Forelimb muscle (tissue), 1 donor: Measurements from ENCODE around the gene NCF4. TPM values are rescaled to one million over a fixed set of nuclear protein-coding genes. Genes with fewer than 3 reads are reported as not detected.
A peak's percentile ranks its signal among the peaks of the same experiment; 100 is the strongest.

Experiments
- DNase-seq: peaks from one replicate; pipeline ENCODE4 v3.0.0-alpha.2; 2013; ENCODE audit warnings: low read depth
- polyA plus RNA-seq: library from polyadenylated mRNA; unstranded; fragments of 120-200 nt; gene quantifications from one replicate; pipeline ENCODE4 v1.2.1, GENCODE V29; 2013; ENCODE audit not compliant: insufficient read length

The NCF4 gene
- polyA plus RNA-seq, 1 donor, result 2.9 TPM

GRCh38 chr22:36838119-36839030 is 22.4 kb upstream of the NCF4 start:
- DNase-seq, result no peak

GRCh38 chr22:36839356-36840073 is 21.3 kb upstream of the NCF4 start:
- no peak for DNase-seq

- DNase-seq, result no peak
Measured at GRCh38 chr22:36840106-36840505, 20.7 kb upstream of the NCF4 start.

GRCh38 chr22:36846271-36846670 is 14.5 kb upstream of the NCF4 start:
- no peak for DNase-seq

- DNase-seq, result no peak
Measured at GRCh38 chr22:36846949-36847348, 13.9 kb upstream of the NCF4 start.

- no peak for DNase-seq
Measured at GRCh38 chr22:36850056-36850455, 10.8 kb upstream of the NCF4 start.

- DNase-seq, result no peak
Measured at GRCh38 chr22:36850682-36851081, 10.1 kb upstream of the NCF4 start.

- no peak for DNase-seq
Measured at GRCh38 chr22:36852056-36852973, 8.5 kb upstream of the NCF4 start.

- DNase-seq, result no peak
Measured at GRCh38 chr22:36853407-36854099, 7.3 kb upstream of the NCF4 start.

GRCh38 chr22:36855478-36855877 is 5.3 kb upstream of the NCF4 start:
- no peak for DNase-seq

- peak; percentile 67 for DNase-seq
Measured at GRCh38 chr22:36856121-36856791, 4.5 kb upstream of the NCF4 start.

- DNase-seq, result no peak
Measured at GRCh38 chr22:36856792-36857135, 4.0 kb upstream of the NCF4 start.

GRCh38 chr22:36858156-36858555 is 2.6 kb upstream of the NCF4 start:
- no peak for DNase-seq

- no peak for DNase-seq
Measured at GRCh38 chr22:36858966-36859365, 1.8 kb upstream of the NCF4 start.

GRCh38 chr22:36860017-36860416 is 789 bp upstream of the NCF4 start:
- DNase-seq, result no peak

- no peak for DNase-seq
Measured at GRCh38 chr22:36860438-36860820, 377 bp upstream of the NCF4 start.

- DNase-seq, result no peak
Measured at GRCh38 chr22:36862251-36863242, 1.7 kb downstream of the NCF4 start.

- DNase-seq, result no peak
Measured at GRCh38 chr22:36863281-36863680, 2.5 kb downstream of the NCF4 start.

- DNase-seq, result no peak
Measured at GRCh38 chr22:36863979-36864378, 3.2 kb downstream of the NCF4 start.
